Esophagus muscularis mucosa (tissue), 2 donors: ENCODE results near the gene NRP1.

Source experiments
- POLR2A ChIP-seq: fragments of 450-650 bp; IDR thresholded peaks from one replicate; pipeline ENCODE4 v1.6.1; 2017; ENCODE audit warnings: antibody characterized with exemption, moderate library complexity, mild to moderate bottlenecking, low read depth
- POLR2AphosphoS5 ChIP-seq, 2 donors: sonication (generic); formaldehyde crosslinking; IDR thresholded peaks; one replicate each; pipeline ENCODE4 v1.6.1; 2017; ENCODE audit warnings: antibody characterized with exemption in 2 of 2

DNA sequence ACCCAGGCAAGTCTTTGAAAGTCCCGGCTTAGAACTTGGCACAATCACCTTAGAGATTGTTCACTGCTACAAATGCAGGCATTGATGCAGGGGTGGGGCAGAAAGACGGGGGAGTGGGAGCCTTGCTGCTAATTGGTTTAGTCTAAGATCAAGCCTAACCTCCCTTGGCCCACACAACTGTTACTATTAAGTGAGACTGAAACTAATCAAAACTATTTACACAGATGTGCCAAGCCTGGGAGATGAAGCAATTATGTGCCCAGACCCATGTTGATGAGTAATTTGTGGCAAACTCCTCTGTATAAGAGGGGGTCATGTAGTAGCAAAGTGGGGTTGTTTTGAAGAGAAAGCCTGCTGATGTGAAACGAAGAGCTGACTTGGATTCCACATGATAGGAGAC lies 198.2 kb downstream of the NRP1 start:
- no peak for TF ChIP-seq POLR2A
- no peak for TF ChIP-seq POLR2AphosphoS5 (IDR thresholded peaks at IDR 0.05)
